ENCODE results near the gene ADAM22.

Gene ADAM22

GRCh38 chr7:87961754-87962153 lies 27.7 kb downstream of the ADAM22 start:
- DNase-seq, result no peak

- DNase-seq, result no peak
Observed at GRCh38 chr7:87966271-87966670, 32.2 kb downstream of the ADAM22 start.

GRCh38 chr7:87968021-87968420 lies 34.0 kb downstream of the ADAM22 start:
- no peak for DNase-seq

GRCh38 chr7:87982116-87982515 lies 48.1 kb downstream of the ADAM22 start:
- no peak for DNase-seq

GRCh38 chr7:87984088-87984487 lies 50.0 kb downstream of the ADAM22 start:
- DNase-seq, result no peak

- DNase-seq, result no peak
Observed at GRCh38 chr7:87993269-87993668, 59.2 kb downstream of the ADAM22 start.

GRCh38 chr7:87999261-87999660 lies 65.2 kb downstream of the ADAM22 start:
- DNase-seq, result no peak

GRCh38 chr7:88001744-88002530 lies 67.9 kb downstream of the ADAM22 start:
- DNase-seq, result no peak

GRCh38 chr7:88002617-88003016 lies 68.6 kb downstream of the ADAM22 start:
- no peak for DNase-seq

GRCh38 chr7:88003581-88003980 lies 69.5 kb downstream of the ADAM22 start:
- peak; percentile 33 for DNase-seq

GRCh38 chr7:88005191-88005590 lies 71.1 kb downstream of the ADAM22 start:
- no peak for DNase-seq

- no peak for DNase-seq
Observed at GRCh38 chr7:88009651-88010050, 75.6 kb downstream of the ADAM22 start.

GRCh38 chr7:88012086-88012485 lies 78.0 kb downstream of the ADAM22 start:
- no peak for DNase-seq

GRCh38 chr7:88013981-88014380 lies 79.9 kb downstream of the ADAM22 start:
- DNase-seq, result no peak

GRCh38 chr7:88014581-88014980 lies 80.5 kb downstream of the ADAM22 start:
- no peak for DNase-seq

GRCh38 chr7:88015309-88015708 lies 81.3 kb downstream of the ADAM22 start:
- DNase-seq, result no peak

GRCh38 chr7:88018501-88018900 lies 84.5 kb downstream of the ADAM22 start:
- no peak for DNase-seq

- DNase-seq, result no peak
Observed at GRCh38 chr7:88020953-88021665, 87.1 kb downstream of the ADAM22 start.

GRCh38 chr7:88027724-88028123 lies 93.7 kb downstream of the ADAM22 start:
- no peak for DNase-seq

- no peak for DNase-seq
Observed at GRCh38 chr7:88034083-88034695, 100.1 kb downstream of the ADAM22 start.

- no peak for DNase-seq
Observed at GRCh38 chr7:88037050-88037449, 103.0 kb downstream of the ADAM22 start.

GRCh38 chr7:88040694-88041093 lies 106.6 kb downstream of the ADAM22 start:
- DNase-seq, result no peak

- no peak for DNase-seq
Observed at GRCh38 chr7:88041583-88041982, 107.5 kb downstream of the ADAM22 start.

- no peak for DNase-seq
Observed at GRCh38 chr7:88042157-88042556, 108.1 kb downstream of the ADAM22 start.

All from DMS79 treated with DMSO at 0.1 percent for 48 hours (cell line).